HepG2 (cell line): Measurements from ENCODE around the gene PREX1.

ENCODE experiments used
- CTCF ChIP-seq: sonication (generic); formaldehyde crosslinking; IDR thresholded peaks from 2 replicates; pipeline ENCODE4 v1.5.0; 2020; ENCODE audit warnings: mild to moderate bottlenecking, missing genetic modification reagents, moderate library complexity
- HMGXB4 ChIP-seq, 2 experiments: sonication (generic) in 1 of 2; formaldehyde crosslinking in 1 of 2; IDR thresholded peaks; 2 replicates each; pipeline versions ENCODE4 v1.4.0 to v1.6.1; 2018 to 2020; ENCODE audit warnings: missing genetic modification reagents in 2 of 2, borderline replicate concordance in 1 of 2, low read depth in 1 of 2, mild to moderate bottlenecking in 1 of 2, missing biosample characterization in 1 of 2
- HNRNPK ChIP-seq: fragments of 200-400 bp; formaldehyde crosslinking; IDR thresholded peaks from 2 replicates; pipeline ENCODE4 v1.6.1; 2018; ENCODE audit warnings: low read length, low read depth, moderate library complexity, mild to moderate bottlenecking; ENCODE audit not compliant: poor library complexity, severe bottlenecking
- IRF9 ChIP-seq: sonication (generic); formaldehyde crosslinking; IDR thresholded peaks from 2 replicates; pipeline ENCODE4 v1.8.0; 2022; ENCODE audit warnings: missing genetic modification reagents, mild to moderate bottlenecking, borderline replicate concordance
- POLR2A ChIP-seq, 2 experiments: IDR thresholded peaks; 2 replicates each; pipeline ENCODE4 v1.6.1; 2011; ENCODE audit warnings: low read depth in 2 of 2, low read length in 2 of 2, mild to moderate bottlenecking in 1 of 2, moderate library complexity in 1 of 2; ENCODE audit not compliant: insufficient read depth in 1 of 2
- PRDM15 ChIP-seq: sonication (generic); formaldehyde crosslinking; IDR thresholded peaks from 2 replicates; pipeline ENCODE4 v1.4.0; 2020; ENCODE audit warnings: missing genetic modification reagents
- ZBTB2 ChIP-seq: sonication (generic); formaldehyde crosslinking; IDR thresholded peaks from 2 replicates; pipeline ENCODE4 v1.8.0; 2022; ENCODE audit warnings: low read depth, missing genetic modification reagents
- ZNF224 ChIP-seq: sonication (generic); formaldehyde crosslinking; IDR thresholded peaks from 2 replicates; pipeline ENCODE4 v1.5.0; 2020; ENCODE audit warnings: mild to moderate bottlenecking, missing genetic modification reagents
- ZNF274 ChIP-seq: sonication (generic); formaldehyde crosslinking; IDR thresholded peaks from 2 replicates; pipeline ENCODE4 v1.5.1; 2020; ENCODE audit warnings: mild to moderate bottlenecking, missing genetic modification reagents
- ZNF629 ChIP-seq: sonication (generic); formaldehyde crosslinking; conservative IDR thresholded peaks from 2 replicates; pipeline ENCODE4 v1.5.0; 2020; ENCODE audit warnings: missing genetic modification reagents
- ZSCAN29 ChIP-seq: sonication (generic); formaldehyde crosslinking; conservative IDR thresholded peaks from 2 replicates; pipeline ENCODE4 v1.4.0; 2020; ENCODE audit warnings: mild to moderate bottlenecking, missing genetic modification reagents

GRCh38 chr20:48623176-48623905, 204.5 kb downstream of the PREX1 start:
- TF ChIP-seq CTCF (CRISPR knock-in tag) = no peak
- no peak for TF ChIP-seq ZNF224
- TF ChIP-seq HNRNPK = no peak
- no peak for TF ChIP-seq POLR2A (IDR thresholded peaks at IDR 0.05; ENCODE audit: insufficient read depth in 1 of 2, low read depth in 2 of 2, low read length in 2 of 2)
- TF ChIP-seq ZSCAN29 = no peak
- TF ChIP-seq ZNF629 = no peak
- TF ChIP-seq IRF9 (CRISPR knock-in tag) = no peak
- TF ChIP-seq ZBTB2 (CRISPR knock-in tag) = no peak
- no peak for TF ChIP-seq HMGXB4 (CRISPR knock-in tag; IDR thresholded peaks at IDR 0.05; ENCODE audit: borderline replicate concordance in 1 of 2, low read depth in 1 of 2)
- TF ChIP-seq PRDM15 = no peak
- no peak for TF ChIP-seq ZNF274 (CRISPR knock-in tag)
